Measurements from ENCODE around the gene SREBF1.
A peak's percentile ranks its signal among the peaks of the same experiment; 100 is the strongest.

Gene SREBF1

DNA sequence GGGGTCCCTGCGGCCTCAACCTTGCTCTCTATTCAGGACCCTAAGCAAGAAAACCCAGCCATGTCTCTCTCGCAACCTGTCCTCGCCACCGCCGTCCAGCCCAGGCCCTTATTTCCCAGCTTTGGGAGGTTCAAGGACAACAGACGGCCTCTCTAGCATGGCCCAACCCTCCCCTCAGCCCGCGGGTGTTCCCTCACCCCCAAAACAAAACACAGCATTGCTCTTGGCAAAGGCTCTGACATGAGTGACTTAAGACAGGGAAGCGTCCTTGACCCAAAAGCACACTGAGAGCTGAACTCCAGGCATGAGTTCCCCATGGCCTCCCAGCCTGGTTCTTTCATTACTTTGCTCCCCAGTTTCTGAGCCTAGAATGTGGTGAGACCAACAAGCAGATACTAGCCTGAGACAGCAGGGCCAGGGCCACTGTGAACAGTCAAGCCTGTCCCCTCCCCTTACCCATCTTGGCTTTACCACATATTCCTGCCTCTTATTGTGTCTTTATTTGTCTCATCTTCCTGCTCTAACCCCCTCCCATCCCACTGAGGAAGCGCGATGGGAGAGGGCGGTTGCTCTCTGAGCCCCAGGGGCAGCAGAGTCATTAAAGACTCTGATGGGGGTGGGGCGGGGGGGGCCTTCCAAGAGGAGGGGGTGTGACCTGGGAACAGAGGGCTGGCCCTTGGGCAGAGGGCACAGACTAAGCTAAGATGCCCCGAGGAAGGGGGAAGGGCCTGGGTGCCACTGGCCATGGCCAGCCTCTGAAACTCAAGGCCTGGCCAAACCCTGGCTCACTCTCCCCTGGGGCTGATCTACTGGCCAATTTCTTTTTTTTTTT, 11.8 kb downstream of the SREBF1 start:
- DNase-seq (ENCODE audit: low read depth, low spot score), result no peak

DNA sequence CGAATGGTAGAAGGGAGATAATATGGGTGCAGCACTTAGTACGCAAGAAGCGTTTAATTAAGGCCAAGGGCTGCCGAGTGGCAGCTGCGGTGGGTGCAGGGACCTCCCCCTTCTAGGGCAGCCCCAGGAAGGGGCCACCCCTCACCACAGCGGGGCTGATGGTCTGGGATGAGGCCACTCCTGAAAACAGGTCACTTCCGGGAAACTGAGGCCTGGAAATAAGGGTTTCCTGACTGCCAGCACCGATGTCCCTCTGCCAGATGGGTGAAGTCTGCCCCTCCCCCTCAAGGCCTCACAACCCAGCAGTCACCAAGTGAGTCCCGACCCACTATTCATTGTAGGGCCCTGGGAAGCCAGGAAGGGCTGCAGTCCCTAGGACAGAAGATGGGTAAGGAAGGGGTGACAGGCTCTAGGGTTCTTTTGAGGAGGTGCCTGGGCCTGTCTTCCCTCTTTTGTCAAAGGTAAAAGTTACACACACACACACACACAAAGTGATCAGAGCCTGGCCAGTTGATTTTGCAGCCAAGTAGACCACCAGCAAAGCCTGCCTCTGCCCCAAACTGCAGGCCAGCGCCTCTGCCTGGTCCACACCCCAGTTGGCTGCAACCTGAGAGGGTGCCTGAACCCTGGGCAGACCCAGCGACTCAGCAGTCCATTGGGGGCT, 12.5 kb downstream of the SREBF1 start:
- DNase-seq (ENCODE audit: low read depth, low spot score), result no peak

DNA sequence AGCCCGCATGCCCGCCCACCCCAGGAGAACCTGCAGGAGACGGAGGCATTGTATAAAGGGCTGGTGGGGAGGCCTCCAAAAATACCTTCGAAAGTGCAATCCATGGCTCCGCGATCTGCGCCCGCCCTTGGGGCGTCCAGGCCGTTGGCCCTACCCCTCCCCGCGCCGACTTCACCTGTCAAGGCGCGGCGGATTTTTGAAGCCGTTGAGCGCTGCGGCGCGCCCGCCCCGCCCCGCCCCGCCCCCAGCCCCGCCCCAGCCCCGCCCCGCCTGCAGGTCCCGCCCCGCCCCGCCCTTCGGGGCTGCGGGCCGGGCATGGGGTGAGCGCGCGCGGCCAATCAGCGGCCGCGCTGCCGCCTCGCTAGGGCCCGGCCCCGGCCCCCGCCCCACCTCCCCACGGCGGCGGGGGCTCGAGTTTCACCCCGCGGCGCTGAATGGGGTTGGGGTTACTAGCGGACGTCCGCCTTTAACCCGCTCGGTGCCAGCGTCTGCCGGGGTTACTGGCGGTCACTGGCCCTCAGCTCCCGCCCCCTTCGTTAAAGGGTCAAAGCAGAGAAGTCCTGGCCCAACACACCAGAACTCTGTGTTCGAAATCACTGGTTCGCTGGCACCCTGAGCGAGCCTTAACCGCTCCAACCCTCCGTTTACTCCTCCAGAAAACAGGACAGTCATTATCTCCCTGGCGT, 13.2 kb downstream of the SREBF1 start:
- DNase-seq (ENCODE audit: low read depth, low spot score), result no peak

DNA sequence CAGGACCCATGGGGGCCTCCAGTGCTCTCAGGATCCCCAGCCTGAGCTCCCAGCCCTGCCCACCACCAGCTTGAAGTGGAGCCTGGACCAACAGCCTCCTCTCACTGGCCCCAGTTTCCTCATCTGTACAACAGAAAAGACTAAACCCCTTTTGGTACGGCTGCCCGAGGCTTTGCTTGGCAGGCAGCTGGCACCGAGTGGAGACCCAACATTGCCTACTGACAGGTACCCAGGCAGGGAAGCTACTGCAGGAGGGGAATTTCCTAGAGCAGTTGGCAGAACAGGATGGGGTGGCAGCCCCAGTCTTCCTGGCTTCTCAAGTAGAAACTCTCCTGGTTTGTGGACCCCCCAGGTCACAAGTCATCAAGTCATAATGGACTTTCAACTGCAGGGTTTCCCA, 14.2 kb downstream of the SREBF1 start:
- no peak for DNase-seq (ENCODE audit: low read depth, low spot score)

DNA sequence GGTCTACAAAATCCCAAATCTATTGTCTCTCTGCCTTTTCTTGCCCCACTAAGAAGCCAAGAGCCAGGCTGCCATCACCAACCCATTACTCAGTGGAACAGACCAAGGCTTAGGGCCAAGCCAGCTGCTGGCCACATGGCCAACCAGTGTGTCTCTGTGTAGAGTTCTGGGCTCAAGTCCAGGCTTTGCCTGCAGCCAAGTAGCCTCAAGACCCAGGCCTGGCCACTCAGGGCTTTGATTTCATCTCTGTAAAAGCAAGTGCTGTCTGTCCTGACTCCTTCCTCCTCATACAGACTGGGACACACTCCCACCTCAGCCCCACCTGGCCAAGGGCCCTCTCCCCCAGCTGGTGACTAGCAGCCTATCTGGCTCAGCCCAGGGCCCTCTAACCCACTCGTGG, 14.6 kb downstream of the SREBF1 start:
- DNase-seq (ENCODE audit: low read depth, low spot score), result no peak

DNA sequence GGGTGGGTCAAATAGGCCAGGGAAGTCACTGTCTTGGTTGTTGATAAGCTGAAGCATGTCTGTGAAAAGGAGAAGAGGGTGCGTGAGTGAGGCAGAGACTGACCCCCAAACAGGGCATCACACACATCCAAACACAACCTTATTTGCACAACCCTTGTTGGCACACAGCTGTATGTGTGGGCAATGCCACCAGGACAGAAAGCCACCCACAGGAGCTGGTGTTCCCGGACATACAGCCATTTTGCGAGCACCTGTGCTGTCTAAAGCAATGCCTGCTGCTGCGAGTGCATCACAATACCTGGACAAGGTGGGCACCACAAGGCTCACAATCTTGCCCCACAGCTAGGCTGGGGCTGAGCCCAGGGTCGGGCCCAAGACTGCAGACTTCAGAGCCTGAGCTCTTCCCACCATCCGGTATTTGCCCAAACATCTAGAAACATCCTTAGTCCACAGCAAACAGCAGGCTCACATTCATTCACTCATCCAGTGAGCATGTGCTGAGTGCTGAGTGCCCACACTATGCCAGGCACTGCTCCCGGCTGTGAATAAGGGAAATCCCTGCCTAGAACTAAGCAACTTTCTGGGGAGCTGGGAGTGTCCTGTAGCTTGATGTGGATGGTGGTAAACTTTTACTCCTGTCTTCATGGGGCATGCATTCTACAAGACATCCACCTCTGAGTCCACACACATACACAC, 16.2 kb downstream of the SREBF1 start:
- no peak for DNase-seq (ENCODE audit: low read depth, low spot score)

DNA sequence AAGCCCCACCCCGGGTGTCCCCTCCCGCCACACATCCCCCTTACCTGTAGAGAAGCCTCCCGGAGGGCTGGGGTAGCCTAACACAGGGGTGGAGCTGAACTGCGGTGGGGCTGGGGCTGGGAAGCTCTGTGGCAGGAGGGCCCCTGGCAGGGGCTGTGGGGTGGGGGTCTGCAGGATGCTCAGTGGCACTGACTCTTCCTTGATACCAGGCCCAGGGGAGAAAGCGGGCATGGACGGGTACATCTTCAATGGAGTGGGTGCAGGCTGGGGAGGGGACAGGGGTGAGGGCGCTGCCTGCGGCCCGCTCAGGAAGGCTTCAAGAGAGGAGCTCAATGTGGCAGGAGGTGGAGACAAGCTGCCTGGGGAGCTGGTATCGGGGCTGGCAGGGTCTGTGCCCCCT, 16.7 kb downstream of the SREBF1 start:
- no peak for DNase-seq (ENCODE audit: low read depth, low spot score)

DNA sequence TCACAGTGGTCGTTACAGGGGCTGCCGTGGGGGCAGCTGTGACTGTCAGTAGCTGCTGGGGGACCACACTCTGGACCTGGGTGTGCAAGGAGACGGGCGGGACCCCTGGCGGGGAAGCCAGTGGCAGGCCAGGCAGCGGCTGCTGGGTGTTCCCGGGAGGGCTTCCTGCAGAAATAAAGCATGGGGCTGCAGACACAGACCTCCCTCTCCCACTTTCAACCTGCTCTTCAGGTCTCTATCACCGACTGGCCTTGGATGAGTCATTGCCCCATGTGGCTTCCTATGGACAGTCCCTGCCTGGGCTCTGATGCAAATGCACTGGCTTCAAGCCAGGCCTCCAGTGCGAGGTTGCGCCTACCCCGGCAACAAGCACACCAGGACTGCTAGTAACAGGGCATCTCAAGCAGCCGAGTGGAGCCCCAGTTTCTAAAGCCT, 17.2 kb downstream of the SREBF1 start:
- peak; percentile 90 for DNase-seq (ENCODE audit: low read depth, low spot score)

DNA sequence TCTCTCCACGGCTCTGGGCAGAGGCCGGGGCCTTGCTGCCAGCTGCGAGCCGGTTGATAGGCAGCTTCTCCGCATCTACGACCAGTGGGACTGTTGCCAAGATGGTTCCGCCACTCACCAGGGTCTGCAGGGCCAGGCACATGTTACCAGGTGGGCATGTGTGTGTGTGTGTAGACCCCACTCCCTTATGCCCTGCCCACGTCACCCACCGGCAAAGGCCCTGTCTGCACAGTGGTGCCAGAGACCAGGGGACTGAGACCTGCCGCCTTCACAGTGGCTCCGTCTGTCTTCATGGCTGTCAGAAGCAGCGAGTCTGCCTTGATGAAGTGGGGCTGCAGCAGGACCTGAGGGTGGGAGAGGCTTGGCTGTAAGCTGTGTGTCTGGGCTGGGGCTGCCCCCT, 17.7 kb downstream of the SREBF1 start:
- no peak for DNase-seq (ENCODE audit: low read depth, low spot score)

DNA sequence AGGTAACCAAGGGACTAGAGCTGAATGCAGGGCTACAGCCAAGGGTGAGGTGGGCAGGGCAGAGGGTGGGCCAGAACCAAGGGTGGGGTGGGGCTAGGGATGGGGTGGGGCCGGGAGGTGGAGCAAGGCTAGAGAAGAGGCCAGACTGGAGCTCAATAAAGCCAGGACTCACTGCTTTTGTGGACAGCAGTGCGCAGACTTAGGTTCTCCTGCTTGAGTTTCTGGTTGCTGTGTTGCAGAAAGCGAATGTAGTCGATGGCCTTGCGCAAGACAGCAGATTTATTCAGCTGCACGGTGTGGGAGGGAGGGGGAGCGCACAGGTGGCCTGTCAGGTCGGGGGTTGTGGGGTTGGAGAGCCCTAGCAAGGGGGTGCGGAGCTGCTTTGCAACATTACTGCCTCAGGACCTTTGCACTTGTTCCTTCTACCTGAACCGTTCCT, 18.7 kb downstream of the SREBF1 start:
- DNase-seq (ENCODE audit: low read depth, low spot score), result no peak

DNA sequence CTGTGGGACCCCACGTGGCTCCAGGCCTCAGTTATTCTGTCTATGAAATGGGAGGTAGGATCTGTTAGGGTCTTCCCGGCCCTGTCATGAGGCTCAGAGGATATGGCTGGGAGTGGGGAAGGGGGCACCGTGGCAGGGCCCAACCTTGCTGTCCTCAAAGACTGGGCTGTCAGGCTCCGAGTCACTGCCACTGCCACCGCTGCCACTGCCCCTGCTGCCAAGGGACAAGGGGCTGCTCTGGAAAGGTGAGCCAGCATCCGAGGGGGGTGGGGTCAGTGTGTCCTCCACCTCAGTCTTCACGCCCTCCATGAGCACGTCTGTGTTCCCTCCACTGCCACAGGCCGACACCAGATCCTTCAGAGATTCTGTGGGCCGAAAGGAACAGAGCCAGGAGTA, 19.2 kb downstream of the SREBF1 start:
- no peak for DNase-seq (ENCODE audit: low read depth, low spot score)

DNA sequence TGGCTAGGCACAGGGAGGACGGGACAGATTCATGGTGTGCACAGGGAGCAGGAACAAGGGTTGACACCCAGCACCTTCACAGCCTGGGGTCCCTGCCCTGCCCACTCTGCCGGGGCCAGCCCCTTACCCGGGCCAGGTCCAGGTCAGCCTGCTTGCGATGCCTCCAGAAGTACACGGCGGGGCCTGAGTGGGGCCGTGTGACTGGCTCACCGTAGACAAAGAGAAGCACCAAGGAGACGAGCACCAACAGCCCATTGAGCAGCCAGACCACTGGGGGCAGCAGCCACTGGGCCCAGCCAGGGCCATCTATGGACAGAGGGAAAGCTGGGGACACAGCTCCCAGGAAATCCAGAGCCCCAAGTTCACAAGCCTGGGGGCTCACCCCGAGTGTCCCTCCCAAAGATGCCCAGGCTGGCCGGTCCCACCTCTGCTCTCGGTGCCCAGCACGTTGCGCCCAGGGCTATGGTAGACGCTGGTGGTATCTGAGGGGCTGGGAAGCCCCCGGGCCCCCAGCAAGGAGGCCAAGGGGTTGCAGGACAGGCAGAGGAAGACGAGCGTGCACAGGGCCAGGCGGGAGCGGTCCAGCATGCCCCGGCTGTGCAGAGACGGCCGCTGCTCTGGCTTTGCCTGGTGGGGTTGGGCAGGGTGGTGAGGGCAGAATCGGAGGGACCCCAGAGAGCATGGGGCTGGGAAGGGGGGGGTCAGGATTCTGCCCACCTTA, 19.8 kb downstream of the SREBF1 start:
- DNase-seq (ENCODE audit: low read depth, low spot score), result no peak

DNA sequence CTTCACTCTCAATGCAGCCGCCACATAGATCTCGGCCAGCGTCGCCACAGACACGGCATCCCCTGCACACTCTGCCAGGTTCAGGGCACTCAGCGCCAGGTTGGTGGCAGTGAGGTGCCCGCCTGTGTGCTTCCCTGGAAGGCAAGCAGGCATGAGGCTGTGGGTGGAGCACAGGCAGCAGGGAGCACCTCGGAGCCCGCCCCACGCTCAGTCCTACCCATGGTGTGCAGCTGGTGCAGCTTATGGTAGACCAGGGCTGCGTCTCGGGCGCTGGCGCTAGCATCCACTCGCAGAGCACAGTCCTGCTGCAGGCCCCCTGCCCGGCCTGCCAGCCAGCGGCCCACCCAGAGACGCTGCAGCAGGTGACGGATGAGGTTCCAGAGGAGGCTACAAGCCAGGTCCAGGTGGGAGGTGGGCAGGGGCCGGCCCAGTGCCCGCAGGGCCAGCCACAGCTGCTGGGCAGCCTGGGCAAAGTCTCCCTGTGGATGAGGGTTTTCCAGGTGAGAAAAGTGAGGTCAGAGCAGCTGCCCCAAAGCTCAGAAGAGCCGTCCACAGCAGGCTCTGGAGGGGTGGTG, 20.5 kb downstream of the SREBF1 start:
- no peak for DNase-seq (ENCODE audit: low read depth, low spot score)

DNA sequence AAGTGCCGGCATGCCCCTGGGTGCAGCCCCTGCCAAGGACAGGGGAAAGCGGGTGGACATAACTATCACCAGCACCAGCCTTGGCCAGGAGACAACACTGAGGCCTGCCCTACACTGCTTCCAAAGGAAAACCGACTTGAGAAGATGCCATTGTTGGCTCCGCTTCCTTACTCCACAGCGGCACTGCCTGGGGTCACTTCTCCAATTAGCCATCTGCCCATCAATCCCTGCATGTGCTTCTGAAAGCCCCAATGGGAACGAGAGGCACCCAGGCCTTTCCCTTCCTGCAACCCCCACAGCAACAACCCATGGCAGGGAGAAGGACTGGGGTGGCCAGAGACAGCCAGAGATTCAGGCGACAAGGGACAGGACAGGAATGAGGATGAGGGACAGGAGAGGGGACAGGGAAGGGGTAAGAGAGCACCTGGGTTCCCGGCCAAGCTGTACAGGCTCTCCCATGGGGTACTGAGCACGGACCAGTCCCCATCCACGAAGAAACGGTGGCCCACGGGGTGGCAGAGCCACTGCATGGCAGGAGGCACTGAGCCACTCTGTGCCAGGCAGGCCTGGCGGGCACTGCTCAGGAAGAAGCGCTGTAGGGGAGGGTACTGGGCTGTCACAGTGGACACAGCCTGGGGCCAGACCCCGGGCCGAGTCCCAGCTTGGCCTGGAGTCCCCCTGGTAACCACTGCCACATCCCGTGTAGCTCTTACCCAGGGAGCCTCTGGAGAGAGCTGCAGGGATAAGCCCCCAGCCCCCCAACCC, 21.2 kb downstream of the SREBF1 start:
- no peak for DNase-seq (ENCODE audit: low read depth, low spot score)

DNA sequence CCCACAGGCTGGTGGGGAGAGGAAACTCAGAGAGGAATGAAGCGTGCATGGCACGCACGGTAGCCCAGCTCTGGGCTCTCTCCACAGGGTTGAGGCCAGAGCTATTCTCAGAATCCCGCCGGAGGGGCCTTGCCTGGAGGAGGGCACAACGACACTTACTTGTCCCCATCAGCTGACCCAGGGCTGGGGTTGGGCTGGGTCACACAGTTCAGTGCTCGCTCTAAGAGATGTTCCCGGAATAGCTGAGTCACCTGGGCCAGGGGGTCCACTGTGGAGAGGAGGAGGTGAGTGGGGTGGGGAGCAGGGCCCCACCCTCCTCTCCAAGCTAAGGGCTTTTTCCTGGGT, 21.8 kb downstream of the SREBF1 start:
- DNase-seq (ENCODE audit: low read depth, low spot score), result no peak

DNA sequence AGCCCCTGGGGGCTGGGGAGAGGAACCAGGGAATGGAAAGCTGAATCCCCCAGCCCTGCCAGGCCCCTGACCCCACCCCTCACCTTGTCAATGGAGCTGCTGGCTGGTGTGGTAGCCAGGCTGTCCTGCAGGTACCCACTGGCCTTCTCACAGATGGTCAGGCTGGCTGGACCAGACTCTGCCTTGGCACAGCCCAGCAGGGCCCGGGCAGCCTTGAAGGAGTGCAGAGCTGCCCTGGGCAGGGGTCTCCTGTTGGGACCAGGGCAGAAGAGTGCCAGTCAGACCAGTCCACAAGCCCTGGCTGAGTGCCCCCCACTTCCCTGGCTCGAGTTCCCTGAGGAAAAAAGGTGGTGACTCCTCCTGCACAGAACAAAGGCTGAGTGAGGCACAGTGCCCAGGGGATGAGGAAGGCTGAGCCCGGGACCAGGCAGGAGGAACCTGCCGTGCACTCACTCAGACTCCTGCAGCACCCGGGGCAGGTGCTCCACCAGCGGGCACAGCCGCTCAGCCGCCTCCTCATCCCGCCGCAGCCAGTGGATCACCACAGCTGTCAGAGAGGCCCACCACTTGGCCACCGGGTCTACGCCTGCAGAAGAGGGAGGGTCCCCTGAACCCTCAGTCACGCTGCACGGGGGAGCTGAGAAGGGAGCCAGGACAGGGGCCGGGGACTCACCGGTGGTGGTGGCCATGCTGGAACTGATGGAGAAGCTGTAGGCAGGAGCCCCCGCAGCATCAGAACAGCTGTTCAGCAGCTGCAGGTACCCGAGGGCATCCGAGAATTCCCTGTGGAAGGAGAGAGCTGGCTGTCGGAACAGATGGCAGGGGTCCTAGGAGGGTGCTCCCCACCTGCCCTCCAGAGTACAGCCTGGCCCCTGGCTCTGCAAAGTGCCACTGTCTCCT, 22.4 kb downstream of the SREBF1 start:
- DNase-seq (ENCODE audit: low read depth, low spot score), result no peak

DNA sequence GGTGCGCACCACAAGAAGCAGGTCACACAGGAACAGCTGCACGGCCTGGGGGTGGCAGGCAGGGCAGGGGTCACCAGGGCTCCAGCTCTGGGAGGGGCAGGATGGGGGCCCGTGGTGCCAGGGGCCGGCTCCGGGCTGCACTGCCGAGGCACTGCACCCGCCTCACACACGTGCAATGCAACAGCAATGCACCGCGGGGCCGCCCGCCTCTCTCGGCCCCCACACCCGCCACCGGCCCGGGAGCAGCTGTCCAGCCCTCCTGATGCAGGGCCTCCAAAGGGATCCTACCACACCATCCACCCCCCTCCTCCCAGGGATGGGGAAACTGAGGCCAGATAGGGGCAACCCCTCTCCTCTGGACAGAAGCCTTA, 23.1 kb downstream of the SREBF1 start:
- DNase-seq (ENCODE audit: low read depth, low spot score), result no peak

DNA sequence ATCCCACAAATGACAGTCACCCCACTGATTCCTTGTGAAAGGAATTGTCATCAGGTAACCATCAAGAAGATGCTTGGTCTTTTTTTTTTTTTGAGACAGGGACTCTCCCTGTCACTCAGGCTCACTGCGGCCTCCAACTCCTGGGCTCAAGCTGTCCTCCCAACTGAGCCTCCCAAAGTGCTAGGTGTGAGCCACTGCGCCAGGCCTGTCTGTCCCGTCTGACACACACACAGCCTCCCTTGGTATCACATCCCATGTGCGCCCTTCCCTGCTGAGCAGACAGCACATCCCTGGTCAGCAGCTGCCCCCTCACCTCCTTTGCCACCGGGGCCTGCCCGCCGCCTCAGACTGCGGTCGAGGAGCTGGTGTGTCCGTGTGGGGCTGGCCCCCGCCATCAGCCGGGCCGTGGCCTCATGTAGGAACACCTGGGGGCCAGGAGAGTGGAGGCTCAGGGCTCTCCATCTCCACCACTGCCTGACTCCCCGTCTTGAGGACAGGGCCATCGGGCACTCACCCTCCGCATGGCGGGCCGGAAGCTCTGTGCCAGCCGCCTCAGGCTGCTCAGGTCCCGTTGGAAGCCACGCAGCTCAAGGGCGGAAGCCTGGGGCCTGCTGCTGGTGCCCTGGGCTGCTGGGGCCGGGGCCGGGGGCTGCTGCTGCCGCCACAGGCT, 23.6 kb downstream of the SREBF1 start:
- no peak for DNase-seq (ENCODE audit: low read depth, low spot score)
